Stomach (tissue), 9 donors: ENCODE data around the gene ADGRA1. TPM values are rescaled to one million over a fixed set of nuclear protein-coding genes. Genes with fewer than 3 reads are reported as not detected.
"Not testable (repeated sequence)": the region's sequence is repeated elsewhere in the genome, so short reads cannot be mapped to it uniquely, and the experiment has no call there.

Experiments
- DNase-seq, 2 donors: peaks; one replicate each; pipeline versions ENCODE4 v3.0.0 to v3.0.0-alpha.2; 2013 to 2019
- H3K27ac ChIP-seq, 5 donors: fragments of 200-600 bp in 4 of 5; sonication (generic) in 4 of 5; one replicate each; pipeline ENCODE4 v1.5.1; 2013 to 2019; ENCODE audit warnings: mild to moderate bottlenecking in 1 of 5, moderate library complexity in 1 of 5
- H3K27me3 ChIP-seq, 3 donors: fragments of 200-600 bp; sonication (generic); one replicate each; pipeline ENCODE4 v1.5.1; 2017 to 2019; ENCODE audit warnings: mixed run types in 1 of 3
- H3K36me3 ChIP-seq, 4 donors: fragments of 200-600 bp; sonication (generic); 1 replicate in 3 of 4; 2 replicates in 1 of 4; pipeline ENCODE4 v1.5.1; 2016 to 2019
- H3K4me1 ChIP-seq, 4 donors: fragments of 200-600 bp; sonication (generic); one replicate each; pipeline ENCODE4 v1.5.1; 2016 to 2019
- H3K4me3 ChIP-seq, 4 donors: fragments of 200-600 bp; sonication (generic) in 3 of 4; one replicate each; pipeline ENCODE4 v1.5.1; 2016 to 2019; ENCODE audit warnings: mild to moderate bottlenecking in 1 of 4
- H3K9me3 ChIP-seq, 4 donors: fragments of 200-600 bp; sonication (generic); one replicate each; pipeline ENCODE4 v1.5.1; 2016 to 2019
- EP300 ChIP-seq: sonication (generic); formaldehyde crosslinking; IDR thresholded peaks from one replicate; pipeline ENCODE4 v1.6.1; 2017; ENCODE audit warnings: antibody characterized with exemption
- POLR2A ChIP-seq, 4 donors: fragments of 450-650 bp; IDR thresholded peaks; one replicate each; pipeline ENCODE4 v1.6.1; 2016; ENCODE audit warnings: antibody characterized with exemption in 4 of 4, control low read depth in 2 of 4, mild to moderate bottlenecking in 1 of 4, moderate library complexity in 1 of 4
- POLR2AphosphoS5 ChIP-seq, 3 donors: sonication (generic); formaldehyde crosslinking; IDR thresholded peaks; one replicate each; pipeline ENCODE4 v1.6.1; 2016; ENCODE audit warnings: antibody characterized with exemption in 3 of 3
- WGBS, 5 donors: extraction: QIAGEN DNeasy Blood & Tissue Kit in 3 of 5; methylation state at CpG; one replicate each; pipeline versions ENCODE4 v1.1.5 to v1.1.7; 2013 to 2018; 5-methylcytosine and 5-hydroxymethylcytosine counted together
- intact Hi-C: fragments of 100-400 bp; cut with DNase I; formaldehyde crosslinking; loops from one replicate; pipeline ENCODE4 v1.15.1; 2023; ENCODE audit warnings: low total_unique reads
- polyA plus RNA-seq, 3 donors: library from polyadenylated mRNA; stranded (reverse); fragments of 200-250 nt; gene quantifications; one replicate each; pipeline ENCODE4 v1.2.3, GENCODE V29; 2013
- total RNA-seq, 5 donors: library from RNA; depleted of rRNA; stranded (reverse); fragments of >200 nt; gene quantifications; one replicate each; pipeline versions ENCODE4 v1.1.0 to v1.2.3, GENCODE V29; 2014 to 2016
- TF ChIP-seq, protein P1 (sequence below), 7 experiments: fragments of 450-650 bp in 4 of 7; fragments of 200-600 bp in 3 of 7; sonication (generic) in 3 of 7; IDR thresholded peaks; one replicate each; pipeline ENCODE4 v1.5.1; 2016 to 2019; ENCODE audit warnings: antibody characterized with exemption in 7 of 7, control low read depth in 2 of 7, mild to moderate bottlenecking in 1 of 7
- donor health status: healthy with polysubstance abuse.
- donor health status: Bipolar disorder and iron deficiency.
- donor health status: healthy.

The ADGRA1 gene
- total and polyA plus RNA-seq, 8 donors, result under 0.01 to 0.73 (median 0.14) TPM; not detected in 5

DNA sequence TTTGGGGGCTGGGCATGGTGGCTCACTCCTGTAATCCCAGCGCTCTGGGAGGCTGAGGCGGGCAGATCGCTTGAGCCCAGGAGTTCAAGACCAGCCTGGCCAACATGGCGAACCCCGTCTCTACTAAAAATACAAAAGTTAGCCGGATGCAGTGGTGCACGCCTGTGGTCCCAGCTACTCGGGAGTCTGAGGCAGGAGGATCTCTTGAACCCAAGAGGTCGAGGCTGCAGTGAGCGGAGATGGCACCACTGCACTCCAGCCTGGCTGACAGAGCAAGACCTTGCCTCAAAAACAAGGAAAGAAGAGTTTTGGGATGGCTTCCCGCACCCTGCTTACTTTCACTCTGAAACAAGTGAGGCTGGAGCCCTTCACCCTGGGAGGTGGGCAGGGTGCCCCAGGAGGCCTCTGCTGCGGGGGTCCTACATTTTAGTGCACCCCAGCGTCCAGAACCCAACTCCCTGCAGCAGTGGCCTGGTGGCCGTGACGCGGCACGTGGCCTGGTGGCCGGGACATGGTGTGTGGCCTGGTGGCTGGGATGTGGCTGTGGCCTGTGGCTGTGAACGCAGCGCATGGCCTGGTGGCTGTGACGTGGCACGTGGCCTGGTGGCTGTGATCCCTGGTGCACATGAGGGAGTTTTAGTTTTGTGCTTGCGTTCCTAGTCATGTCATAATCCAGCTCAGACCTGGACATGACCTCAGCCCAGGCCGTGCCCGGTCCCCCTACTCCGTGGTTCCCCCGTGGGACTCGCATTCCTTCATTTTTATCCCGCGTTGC, 81.6 kb downstream of the ADGRA1 start:
- Histone ChIP-seq H3K36me3 (no peaks in the 10 kb centered on the region), H3K4me1 (no peaks in the 10 kb centered on the region), H3K27ac (no peak overlapping the region), H3K27me3 (peaks cover 0 to 44% (median 0%) of the 10 kb centered on the region in 3 donors), H3K4me3 (no peak overlapping the region), H3K9me3 (peaks cover 0 to 7% (median 0%) of the 10 kb centered on the region in 4 donors)
- 91 to 95% (median 92%) methylated on average over 28 to 30 of the region's 30 CpGs for WGBS, 5 donors
- TF ChIP-seq POLR2AphosphoS5 (IDR thresholded peaks at IDR 0.05) (no peak), EP300 (no peak), POLR2A (IDR thresholded peaks at IDR 0.05) (no peak)
- TF ChIP-seq, protein P1, sequence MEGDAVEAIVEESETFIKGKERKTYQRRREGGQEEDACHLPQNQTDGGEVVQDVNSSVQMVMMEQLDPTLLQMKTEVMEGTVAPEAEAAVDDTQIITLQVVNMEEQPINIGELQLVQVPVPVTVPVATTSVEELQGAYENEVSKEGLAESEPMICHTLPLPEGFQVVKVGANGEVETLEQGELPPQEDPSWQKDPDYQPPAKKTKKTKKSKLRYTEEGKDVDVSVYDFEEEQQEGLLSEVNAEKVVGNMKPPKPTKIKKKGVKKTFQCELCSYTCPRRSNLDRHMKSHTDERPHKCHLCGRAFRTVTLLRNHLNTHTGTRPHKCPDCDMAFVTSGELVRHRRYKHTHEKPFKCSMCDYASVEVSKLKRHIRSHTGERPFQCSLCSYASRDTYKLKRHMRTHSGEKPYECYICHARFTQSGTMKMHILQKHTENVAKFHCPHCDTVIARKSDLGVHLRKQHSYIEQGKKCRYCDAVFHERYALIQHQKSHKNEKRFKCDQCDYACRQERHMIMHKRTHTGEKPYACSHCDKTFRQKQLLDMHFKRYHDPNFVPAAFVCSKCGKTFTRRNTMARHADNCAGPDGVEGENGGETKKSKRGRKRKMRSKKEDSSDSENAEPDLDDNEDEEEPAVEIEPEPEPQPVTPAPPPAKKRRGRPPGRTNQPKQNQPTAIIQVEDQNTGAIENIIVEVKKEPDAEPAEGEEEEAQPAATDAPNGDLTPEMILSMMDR (IDR thresholded peaks at IDR 0.05), result no peak
- DNase-seq, result no peak
- intact Hi-C loops, result no loop called here

DNA sequence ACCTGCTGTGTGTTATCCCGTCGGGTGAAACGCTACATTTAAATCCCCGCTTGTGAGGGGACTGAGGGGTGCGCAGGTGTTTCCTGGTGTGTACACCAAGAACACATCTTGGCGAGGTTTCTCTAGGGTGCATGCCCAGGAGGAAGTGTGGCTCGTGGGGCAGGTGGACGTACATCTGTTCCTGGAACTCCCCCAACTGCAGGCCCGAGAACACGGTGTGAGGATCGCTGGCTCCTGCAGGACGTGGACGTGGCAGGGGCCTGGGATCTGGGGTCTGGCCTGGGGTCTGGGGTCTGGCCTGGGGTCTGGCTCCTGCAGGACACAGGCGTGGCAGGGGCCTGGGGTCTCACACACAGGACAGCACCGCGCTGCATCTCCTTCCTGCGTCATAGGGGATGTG, 82.4 kb downstream of the ADGRA1 start:
- H3K36me3 ChIP-seq, result no peaks in the 10 kb centered on the region
- H3K27me3 ChIP-seq, result peaks cover 0 to 37% (median 0%) of the 10 kb centered on the region in 3 donors
- peaks cover 0 to 7% (median 0%) of the 10 kb centered on the region in 4 donors for H3K9me3 ChIP-seq
- H3K4me3 ChIP-seq, result no peak overlapping the region
- intact Hi-C loops, result no loop called here
- no peak overlapping the region for H3K27ac ChIP-seq
- WGBS, 5 donors, result 77 to 90% (median 86%) methylated on average over 17 of the region's 17 CpGs
- DNase-seq, result peak in 1 of 2 donors; percentile 16
- TF ChIP-seq POLR2A (IDR thresholded peaks at IDR 0.05) (no peak), EP300 (no peak), POLR2AphosphoS5 (IDR thresholded peaks at IDR 0.05) (no peak)
- TF ChIP-seq, protein P1 (IDR thresholded peaks at IDR 0.05), result no peak
- no peaks in the 10 kb centered on the region for H3K4me1 ChIP-seq

- Histone ChIP-seq H3K4me3 (no peak overlapping the region), H3K4me1 (no peaks in the 10 kb centered on the region), H3K9me3 (peaks cover 0 to 7% (median 0%) of the 10 kb centered on the region in 4 donors), H3K27me3 (peaks cover 0 to 6% (median 0%) of the 10 kb centered on the region in 3 donors), H3K27ac (no peak overlapping the region), H3K36me3 (no peaks in the 10 kb centered on the region)
- TF ChIP-seq POLR2A (IDR thresholded peaks at IDR 0.05), result no peak
- no peak for TF ChIP-seq EP300
- no peak for TF ChIP-seq POLR2AphosphoS5 (IDR thresholded peaks at IDR 0.05)
- TF ChIP-seq, protein P1 (IDR thresholded peaks at IDR 0.05), result no peak
- WGBS, 5 donors, result 82 to 92% (median 88%) methylated on average over 15 of the region's 15 CpGs
- DNase-seq, result no peak
- intact Hi-C loops, result no loop called here
These were observed 86.3 kb downstream of the ADGRA1 start for GRCh38 chr10:133173860-133174640.

- H3K27ac ChIP-seq, result no peak overlapping the region
- intact Hi-C loops, result no loop called here
These were observed 87.1 kb downstream of the ADGRA1 start for GRCh38 chr10:133174689-133175263.

GRCh38 chr10:133175624-133176023, 87.9 kb downstream of the ADGRA1 start:
- H3K4me1 ChIP-seq, H3K9me3 ChIP-seq, intact Hi-C loops, H3K36me3 ChIP-seq, H3K4me3 ChIP-seq, H3K27ac ChIP-seq, DNase-seq: not testable (repeated sequence)
- 80 to 91% (median 90%) methylated on average over 4 of the region's 4 CpGs for WGBS, 5 donors
- H3K27me3 ChIP-seq, result peaks cover 0 to 12% (median 0%) of the 10 kb centered on the region in 3 donors

More at GRCh38 chr10:133174689-133175263, 87.1 kb downstream of the ADGRA1 start:
- Histone ChIP-seq H3K4me3 (no peak overlapping the region), H3K36me3 (no peaks in the 10 kb centered on the region), H3K27me3 (peaks cover 0 to 6% (median 0%) of the 10 kb centered on the region in 3 donors), H3K9me3 (peaks cover 0 to 7% (median 0%) of the 10 kb centered on the region in 4 donors), H3K4me1 (no peaks in the 10 kb centered on the region)
- TF ChIP-seq, protein P1 (IDR thresholded peaks at IDR 0.05), result no peak
- no peak for TF ChIP-seq EP300
- TF ChIP-seq POLR2AphosphoS5 (IDR thresholded peaks at IDR 0.05), result no peak
- no peak for TF ChIP-seq POLR2A (IDR thresholded peaks at IDR 0.05)
- WGBS, 5 donors, result 60 to 81% (median 76%) methylated on average over 3 of the region's 3 CpGs
- DNase-seq, result no peak
